ENCODE measurements around the gene HSP90AB1. TPM values are rescaled to one million over a fixed set of nuclear protein-coding genes. Genes with fewer than 3 reads are reported as not detected.
"Not testable (repeated sequence)": the region's sequence is repeated elsewhere in the genome, so short reads cannot be mapped to it uniquely, and the experiment has no call there.

HSP90AB1 gene
- total RNA-seq, 1 donor from 2014 or later = 759 TPM

GRCh38 chr6:44222486-44223318 is 24.2 kb upstream of the HSP90AB1 start:
- DNase-seq (ENCODE audit: low read depth) = no peak

- DNase-seq (ENCODE audit: low read depth) = no peak
Measured at GRCh38 chr6:44223319-44224028, 23.4 kb upstream of the HSP90AB1 start, which contains the start of gene SLC29A1. Gene SLC29A1, plus strand, starts transcription at chr6:44223595. Its CDS starts 3,719 bp downstream, at chr6:44227314.

- peak; percentile 22 for DNase-seq (ENCODE audit: low read depth)
Measured at GRCh38 chr6:44224029-44224964, 22.6 kb upstream of the HSP90AB1 start.

GRCh38 chr6:44224965-44225305 is 22.0 kb upstream of the HSP90AB1 start:
- no peak for DNase-seq (ENCODE audit: low read depth)

GRCh38 chr6:44225579-44226325 is 21.1 kb upstream of the HSP90AB1 start:
- DNase-seq (ENCODE audit: low read depth) = no peak

- DNase-seq (ENCODE audit: low read depth) = no peak
Measured at GRCh38 chr6:44226368-44227147, 20.3 kb upstream of the HSP90AB1 start.

- DNase-seq (ENCODE audit: low read depth) = no peak
Measured at GRCh38 chr6:44227148-44227793, 19.6 kb upstream of the HSP90AB1 start.

- no peak for DNase-seq (ENCODE audit: low read depth)
Measured at GRCh38 chr6:44228031-44228430, 18.9 kb upstream of the HSP90AB1 start.

- no peak for DNase-seq (ENCODE audit: low read depth)
Measured at GRCh38 chr6:44228433-44228832, 18.5 kb upstream of the HSP90AB1 start.

GRCh38 chr6:44228836-44229235 is 18.1 kb upstream of the HSP90AB1 start:
- DNase-seq (ENCODE audit: low read depth) = no peak

- DNase-seq (ENCODE audit: low read depth) = no peak
Measured at GRCh38 chr6:44229376-44230033, 17.4 kb upstream of the HSP90AB1 start.

GRCh38 chr6:44230034-44230675 is 16.7 kb upstream of the HSP90AB1 start:
- no peak for DNase-seq (ENCODE audit: low read depth)

- DNase-seq (ENCODE audit: low read depth) = not testable (repeated sequence)
Measured at GRCh38 chr6:44231426-44231825, 15.5 kb upstream of the HSP90AB1 start.

- DNase-seq (ENCODE audit: low read depth) = no peak
Measured at GRCh38 chr6:44232676-44233566, 14.0 kb upstream of the HSP90AB1 start.

- no peak for DNase-seq (ENCODE audit: low read depth)
Measured at GRCh38 chr6:44233567-44234100, 13.3 kb upstream of the HSP90AB1 start.

GRCh38 chr6:44234101-44235025 is 12.5 kb upstream of the HSP90AB1 start:
- peak; percentile 89 for DNase-seq (ENCODE audit: low read depth)
